ENCODE results near the gene WDR45. TPM values are rescaled to one million over a fixed set of nuclear protein-coding genes. Genes with fewer than 3 reads are reported as not detected.

Gene WDR45
- total and polyA plus RNA-seq, 10 donors, result 49.3 to 123 (median 68.1) TPM

Small RNA genes lying within 50 kb of the gene (small RNA-seq; reads per million reads assigned to genes)
- gene RNU4-52P, result 0.14 to 0.38 (median 0.16) reads per million in 4 donors

Other genes starting within 250 kb of the WDR45 start
- under 1 TPM in 3 of 7 donors, not detected in 4; 0.47 to 0.74 (median 0.70) TPM for gene PCSK1N, start 244.3 kb downstream of the WDR45 start, total RNA-seq
- gene PCSK1N, start 244.3 kb downstream of the WDR45 start, polyA plus RNA-seq, result under 1 TPM; 0.10 to 0.36 (median 0.11) TPM
- gene TIMM17B, start 182.1 kb downstream of the WDR45 start, total RNA-seq, result 10 to 100 TPM; 29.3 to 50.0 (median 38.2) TPM
- gene TIMM17B, start 182.1 kb downstream of the WDR45 start, polyA plus RNA-seq, result 10 to 100 TPM; 54.9 to 68.8 (median 59.1) TPM
- 10 to 100 TPM; 53.5 to 73.6 (median 68.6) TPM for gene PQBP1, start 182.0 kb downstream of the WDR45 start, total RNA-seq
- gene PQBP1, start 182.0 kb downstream of the WDR45 start, polyA plus RNA-seq, result 10 to 100 TPM; 83.8 to 97.3 (median 92.9) TPM
- 10 to 100 TPM; 15.0 to 20.8 (median 17.4) TPM for gene SLC35A2, start 168.2 kb downstream of the WDR45 start, total RNA-seq
- gene SLC35A2, start 168.2 kb downstream of the WDR45 start, polyA plus RNA-seq, result 1 to 10 TPM; 6.2 to 8.7 (median 8.3) TPM
- 100 to 1,000 TPM in 6 of 7 donors, 10 to 100 TPM in 1; 89.1 to 220 (median 159) TPM for gene PIM2, start 160.9 kb downstream of the WDR45 start, total RNA-seq
- 10 to 100 TPM; 54.2 to 86.6 (median 62.4) TPM for gene PIM2, start 160.9 kb downstream of the WDR45 start, polyA plus RNA-seq
- gene OTUD5, start 122.3 kb downstream of the WDR45 start, total RNA-seq, result 10 to 100 TPM; 47.2 to 65.8 (median 58.5) TPM
- gene OTUD5, start 122.3 kb downstream of the WDR45 start, polyA plus RNA-seq, result 10 to 100 TPM; 29.6 to 53.2 (median 46.6) TPM
- gene KCND1, start 108.0 kb downstream of the WDR45 start, total RNA-seq, result 1 to 10 TPM; 1.5 to 3.7 (median 2.2) TPM
- 1 to 10 TPM; 1.5 to 2.3 (median 2.0) TPM for gene KCND1, start 108.0 kb downstream of the WDR45 start, polyA plus RNA-seq
- 10 to 100 TPM; 48.0 to 93.6 (median 72.6) TPM for gene GRIPAP1, start 77.6 kb downstream of the WDR45 start, total RNA-seq
- gene GRIPAP1, start 77.6 kb downstream of the WDR45 start, polyA plus RNA-seq, result 10 to 100 TPM; 20.0 to 42.2 (median 34.8) TPM
- 10 to 100 TPM; 47.1 to 79.1 (median 64.9) TPM for gene TFE3, start 36.5 kb downstream of the WDR45 start, total RNA-seq
- gene TFE3, start 36.5 kb downstream of the WDR45 start, polyA plus RNA-seq, result 10 to 100 TPM; 16.0 to 35.8 (median 18.7) TPM
- 1 to 10 TPM; 4.8 to 8.6 (median 7.1) TPM for gene CCDC120, start 20.9 kb downstream of the WDR45 start, total RNA-seq
- gene CCDC120, start 20.9 kb downstream of the WDR45 start, polyA plus RNA-seq, result 1 to 10 TPM; 1.1 to 2.5 (median 1.4) TPM
- gene PRAF2, start 5.9 kb downstream of the WDR45 start, total RNA-seq, result 10 to 100 TPM; 15.4 to 23.7 (median 18.9) TPM
- gene PRAF2, start 5.9 kb downstream of the WDR45 start, polyA plus RNA-seq, result 10 to 100 TPM; 15.9 to 17.9 (median 16.0) TPM
- 10 to 100 TPM; 17.6 to 23.9 (median 19.2) TPM for gene GPKOW, start 43.8 kb upstream of the WDR45 start, total RNA-seq
- gene GPKOW, start 43.8 kb upstream of the WDR45 start, polyA plus RNA-seq, result 10 to 100 TPM in 2 of 3 donors, 1 to 10 TPM in 1; 8.7 to 15.3 (median 11.6) TPM
- gene MAGIX, start 82.9 kb upstream of the WDR45 start, total RNA-seq, result 1 to 10 TPM in 6 of 7 donors, under 1 TPM in 1; 0.89 to 4.3 (median 1.5) TPM
- gene MAGIX, start 82.9 kb upstream of the WDR45 start, polyA plus RNA-seq, result 1 to 10 TPM in 2 of 3 donors, under 1 TPM in 1; 0.96 to 2.1 (median 1.3) TPM
- 100 to 1,000 TPM in 1 of 7 donors, 10 to 100 TPM in 6; 30.2 to 100 (median 52.6) TPM for gene PLP2, start 92.0 kb upstream of the WDR45 start, total RNA-seq
- gene PLP2, start 92.0 kb upstream of the WDR45 start, polyA plus RNA-seq, result 10 to 100 TPM; 48.8 to 77.1 (median 57.4) TPM
- gene PRICKLE3, start 106.5 kb upstream of the WDR45 start, total RNA-seq, result 10 to 100 TPM; 11.3 to 29.0 (median 15.2) TPM
- 1 to 10 TPM; 3.2 to 6.2 (median 3.4) TPM for gene PRICKLE3, start 106.5 kb upstream of the WDR45 start, polyA plus RNA-seq
- 1 to 10 TPM in 5 of 7 donors, under 1 TPM in 2; 0.52 to 3.6 (median 1.5) TPM for gene SYP, start 120.3 kb upstream of the WDR45 start, total RNA-seq
- gene SYP, start 120.3 kb upstream of the WDR45 start, polyA plus RNA-seq, result 1 to 10 TPM in 2 of 3 donors, under 1 TPM in 1; 0.48 to 2.1 (median 1.3) TPM
- 1 to 10 TPM in 5 of 7 donors, under 1 TPM in 2; 0.63 to 2.9 (median 1.2) TPM for gene CACNA1F, start 153.5 kb upstream of the WDR45 start, total RNA-seq
- gene CACNA1F, start 153.5 kb upstream of the WDR45 start, polyA plus RNA-seq, result under 1 TPM; 0.55 to 0.67 (median 0.61) TPM
- 10 to 100 TPM; 18.9 to 26.4 (median 21.4) TPM for gene CCDC22, start 155.6 kb upstream of the WDR45 start, total RNA-seq
- 10 to 100 TPM; 14.9 to 19.9 (median 19.7) TPM for gene CCDC22, start 155.6 kb upstream of the WDR45 start, polyA plus RNA-seq
- gene FOXP3, start 184.8 kb upstream of the WDR45 start, total RNA-seq, result 1 to 10 TPM in 4 of 7 donors, under 1 TPM in 3; 0.26 to 3.9 (median 1.8) TPM
- gene FOXP3, start 184.8 kb upstream of the WDR45 start, polyA plus RNA-seq, result 1 to 10 TPM in 2 of 3 donors, under 1 TPM in 1; 0.58 to 1.2 (median 1.1) TPM
- 1 to 10 TPM; 5.1 to 8.9 (median 6.3) TPM for gene PPP1R3F, start 189.9 kb upstream of the WDR45 start, total RNA-seq
- gene PPP1R3F, start 189.9 kb upstream of the WDR45 start, polyA plus RNA-seq, result 1 to 10 TPM; 2.2 to 3.8 (median 3.0) TPM
- not detected for gene GAGE10, start 223.8 kb upstream of the WDR45 start, total RNA-seq
- gene GAGE10, start 223.8 kb upstream of the WDR45 start, polyA plus RNA-seq, result not detected
- gene GAGE12J, start 242.2 kb upstream of the WDR45 start, total RNA-seq, result not detected
- gene GAGE12J, start 242.2 kb upstream of the WDR45 start, polyA plus RNA-seq, result not detected